HCT116 (cell line): ENCODE measurements around the gene SEC61A2. TPM values are rescaled to one million over a fixed set of nuclear protein-coding genes. Genes with fewer than 3 reads are reported as not detected.
A peak's percentile ranks its signal among the peaks of the same experiment; 100 is the strongest.

Source experiments
- ATAC-seq: fragments of 200-7000 bp; cut with Tn5 transposase; 2 replicates; pipeline ENCODE4 v1.9.1; 2020; ENCODE audit warnings: mild to moderate bottlenecking, moderate library complexity
- BruUV-seq: library from RNA; stranded (reverse); fragments of 400-500 nt; replicated peaks from 2 replicates; lab custom pipeline; 2021; lab: Mats Ljungman, UMichigan
- CTCF ChIA-PET: fragments of 300-600 bp; sonication (Branson Sonifier 250); formaldehyde crosslinking; loops from one replicate; lab custom pipeline; 2021; ENCODE audit warnings: antibody characterized with exemption; lab: Charles Lee
- POLR2A ChIA-PET: fragments of 300-600, 350-600 bp; sonication (Branson Sonifier 250); formaldehyde crosslinking; loops from one replicate; lab custom pipeline; 2021; ENCODE audit warnings: antibody characterized with exemption; lab: Charles Lee
- RAD21 ChIA-PET, 2 experiments: fragments of 300-600 bp; sonication (Branson Sonifier 250); formaldehyde crosslinking; loops; one replicate each; lab custom pipeline; 2023; ENCODE audit warnings: low total read pairs in 2 of 2; ENCODE audit not compliant: uncharacterized antibody in 2 of 2, unreplicated experiment in 2 of 2, low non-redundant PET in 1 of 2; lab: Charles Lee
- DNase-seq: peaks from one replicate; pipeline ENCODE4 v3.0.0-alpha.2; 2010; ENCODE audit warnings: low read depth, low spot score
- H2AFZ ChIP-seq: fragments of 200-600 bp; shearing (Covaris generic), sonication (generic); 2 replicates; pipeline ENCODE4 v1.6.1; 2017; ENCODE audit warnings: low read depth, mixed run types, mixed read lengths, antibody characterized with exemption, low read length; ENCODE audit not compliant: poor library complexity, severe bottlenecking
- H3K27ac ChIP-seq: 2 replicates; pipeline ENCODE4 v1.5.1; 2012; ENCODE audit warnings: low read depth, low read length
- H3K27me3 ChIP-seq: fragments of 200-600 bp; sonication (generic); 2 replicates; pipeline ENCODE4 v1.6.1; 2016; ENCODE audit warnings: mixed run types, low read length, mixed read lengths; ENCODE audit not compliant: insufficient read depth
- H3K36me3 ChIP-seq, 2 experiments: fragments of 200-500 bp in 1 of 2; fragments of 200-600 bp in 1 of 2; sonication (Bioruptor generic) in 1 of 2; sonication (generic) in 1 of 2; 2 replicates each; pipeline versions ENCODE4 v1.5.1 to v1.6.1; 2014 to 2016; ENCODE audit warnings: low read length in 2 of 2, inconsistent platforms in 1 of 2, mixed read lengths in 1 of 2, mixed run types in 1 of 2; ENCODE audit not compliant: insufficient read depth in 2 of 2, control insufficient read depth in 1 of 2
- H3K4me1 ChIP-seq, 2 experiments: fragments of 200-600 bp in 1 of 2; sonication (generic) in 1 of 2; 2 replicates each; pipeline versions ENCODE4 v1.5.1 to v1.6.1; 2012 to 2017; ENCODE audit warnings: low read length in 2 of 2, inconsistent platforms in 1 of 2, mild to moderate bottlenecking in 1 of 2, mixed read lengths in 1 of 2, mixed run types in 1 of 2, moderate library complexity in 1 of 2; ENCODE audit not compliant: insufficient read depth in 2 of 2, control insufficient read depth in 1 of 2
- H3K4me2 ChIP-seq: fragments of 200-600 bp; sonication (generic); 2 replicates; pipeline ENCODE4 v1.6.1; 2017; ENCODE audit warnings: mixed run types, low read length, mixed read lengths
- H3K4me3 ChIP-seq, 2 experiments: fragments of 200-600 bp in 1 of 2; sonication (generic) in 1 of 2; replicated peaks in 1 of 2; 2 replicates each; pipeline ENCODE4 v1.5.1; 2011 to 2016; ENCODE audit warnings: low read length in 2 of 2, control low read depth in 1 of 2, low read depth in 1 of 2, mild to moderate bottlenecking in 1 of 2, mixed read lengths in 1 of 2, mixed run types in 1 of 2
- H3K79me2 ChIP-seq: fragments of 200-600 bp; sonication (generic); 2 replicates; pipeline ENCODE4 v1.6.1; 2017; ENCODE audit warnings: mild to moderate bottlenecking, mixed run types, low read length, moderate library complexity, mixed read lengths; ENCODE audit not compliant: insufficient read depth
- H3K9ac ChIP-seq: fragments of 200-600 bp; sonication (generic); 2 replicates; pipeline ENCODE4 v1.6.1; 2016; ENCODE audit warnings: low read length, mixed read lengths
- H3K9me2 ChIP-seq: fragments of 200-600 bp; sonication (generic), shearing (Covaris generic); 2 replicates; pipeline ENCODE4 v1.6.1; 2017; ENCODE audit warnings: mixed run types, mild to moderate bottlenecking, moderate library complexity; ENCODE audit not compliant: insufficient read depth
- H3K9me3 ChIP-seq, 2 experiments: fragments of 200-500 bp in 1 of 2; fragments of 200-600 bp in 1 of 2; sonication (Bioruptor generic) in 1 of 2; sonication (generic) in 1 of 2; 2 replicates each; pipeline ENCODE4 v1.6.1; 2014 to 2017; ENCODE audit warnings: low read length in 2 of 2, mixed read lengths in 2 of 2, inconsistent platforms in 1 of 2, low read depth in 1 of 2, mild to moderate bottlenecking in 1 of 2, mixed run types in 1 of 2, moderate library complexity in 1 of 2; ENCODE audit not compliant: control insufficient read depth in 1 of 2, insufficient read depth in 1 of 2
- H4K20me1 ChIP-seq: fragments of 200-600 bp; sonication (generic), shearing (Covaris generic); 2 replicates; pipeline ENCODE4 v1.6.1; 2017; ENCODE audit warnings: mixed run types, mild to moderate bottlenecking, moderate library complexity; ENCODE audit not compliant: insufficient read depth
- ATF3 ChIP-seq: IDR thresholded peaks from 2 replicates; pipeline ENCODE4 v1.6.1; 2012
- EGR1 ChIP-seq: IDR thresholded peaks from 2 replicates; pipeline ENCODE4 v1.6.1; 2012; ENCODE audit warnings: low read depth
- EZH2 ChIP-seq: fragments of 200-600 bp; sonication (generic); IDR thresholded peaks from 2 replicates; pipeline ENCODE4 v1.6.1; 2017; ENCODE audit warnings: antibody characterized with exemption, mixed run types
- FOSL1 ChIP-seq: IDR thresholded peaks from 2 replicates; pipeline ENCODE4 v1.6.1; 2012; ENCODE audit warnings: low read depth
- JUND ChIP-seq: IDR thresholded peaks from 2 replicates; pipeline ENCODE4 v1.6.1; 2012
- MAX ChIP-seq: IDR thresholded peaks from 2 replicates; pipeline ENCODE4 v1.6.1; 2012
- POLR2A ChIP-seq: IDR thresholded peaks from 2 replicates; pipeline ENCODE4 v1.7.0; 2011; ENCODE audit warnings: borderline replicate concordance; ENCODE audit not compliant: insufficient read depth, insufficient read length; ENCODE audit errors: extremely low read depth
- POLR2AphosphoS5 ChIP-seq: IDR thresholded peaks from 2 replicates; pipeline ENCODE4 v1.6.1; 2011; ENCODE audit warnings: mild to moderate bottlenecking, low read depth, low read length, moderate library complexity
- RAD21 ChIP-seq: IDR thresholded peaks from 2 replicates; pipeline ENCODE4 v1.6.1; 2012; ENCODE audit warnings: low read depth, mild to moderate bottlenecking
- SP1 ChIP-seq: IDR thresholded peaks from 2 replicates; pipeline ENCODE4 v1.6.1; 2012; ENCODE audit warnings: low read depth
- SRF ChIP-seq: IDR thresholded peaks from 2 replicates; pipeline ENCODE4 v1.6.1; 2012; ENCODE audit warnings: low read depth
- YY1 ChIP-seq: IDR thresholded peaks from 2 replicates; pipeline ENCODE4 v1.6.1; 2011; ENCODE audit warnings: low read length, low read depth, moderate library complexity, mild to moderate bottlenecking; ENCODE audit not compliant: insufficient replicate concordance; ENCODE audit errors: extremely low read depth
- intact Hi-C: fragments of 100-400 bp; cut with micrococcal nuclease; formaldehyde crosslinking; loops from 2 replicates; pipeline ENCODE4 v1.10.0; 2022
- total RNA-seq: library from RNA; stranded (reverse); gene quantifications from one replicate; pipeline ENCODE4 v1.2.1, GENCODE V29; 2021; ENCODE audit not compliant: unreplicated experiment

Gene SEC61A2
- total RNA-seq, 1 experiment from 2014 or later: 10.0 TPM

GRCh38 chr10:12177642-12178041 is 48.2 kb downstream of the SEC61A2 start:
- TF ChIP-seq YY1 (no peak), JUND (no peak), FOSL1 (peak; percentile 23; the same call in 1 of the 2 replicates), RAD21 (no peak), POLR2AphosphoS5 (no peak)
- TF ChIP-seq, all 23 proteins: peak for 1
- Histone ChIP-seq H3K9ac (no peak overlapping the region), H3K4me3 (no peak overlapping the region), H2AFZ (no peak overlapping the region), H3K27me3 (no peaks in the 10 kb centered on the region), H3K9me2 (no peaks in the 10 kb centered on the region), H3K4me1 (no peaks in the 10 kb centered on the region), H3K4me2 (no peak overlapping the region), H3K79me2 (no peaks in the 10 kb centered on the region), H3K27ac (no peak overlapping the region), H4K20me1 (no peaks in the 10 kb centered on the region), H3K9me3 (no peaks in the 10 kb centered on the region), H3K36me3 (peaks cover 23 to 35% of the 10 kb centered on the region in 2 experiments; a peak in 3 of 4 replicates)
- no TSS peak for BruUV-seq
- no peak for ATAC-seq
- no peak for DNase-seq
- ChIA-PET RAD21 (no interaction called here), POLR2A (no interaction called here), CTCF (no interaction called here)
- intact Hi-C loops: no loop called here

GRCh38 chr10:12179606-12180170 is 50.2 kb downstream of the SEC61A2 start:
- no peak overlapping the region for H3K4me2 ChIP-seq
- no peaks in the 10 kb centered on the region for H3K79me2 ChIP-seq
- H4K20me1 ChIP-seq: 0 out of 2 replicates have a peak, but pooled peaks cover 6% of the 10 kb centered on the region
- H3K9ac ChIP-seq: no peak overlapping the region
- H3K36me3 ChIP-seq: peaks cover 27 to 32% of the 10 kb centered on the region in 2 experiments; a peak in 3 of 4 replicates
- ChIA-PET POLR2A (no interaction called here), CTCF (no interaction called here), RAD21 (no interaction called here)
- intact Hi-C loops: no loop called here
- H3K4me3 ChIP-seq: no peak overlapping the region
- TF ChIP-seq POLR2AphosphoS5 (no peak), ATF3 (no peak), EZH2 (no peak), POLR2A (no peak), SRF (no peak), JUND (no peak), MAX (no peak), YY1 (no peak), EGR1 (no peak), RAD21 (no peak), SP1 (no peak)
- no peaks in the 10 kb centered on the region for H3K9me3 ChIP-seq
- DNase-seq: no peak
- H3K27ac ChIP-seq: no peak overlapping the region
- no peaks in the 10 kb centered on the region for H3K4me1 ChIP-seq
- no peak for ATAC-seq
- H2AFZ ChIP-seq: no peak overlapping the region
- no peaks in the 10 kb centered on the region for H3K9me2 ChIP-seq
- BruUV-seq: no TSS peak
- no peaks in the 10 kb centered on the region for H3K27me3 ChIP-seq
